GM10248 (cell line): ENCODE measurements around the gene GRIA1.
"Not testable (repeated sequence)": the region's sequence is repeated elsewhere in the genome, so short reads cannot be mapped to it uniquely, and the experiment has no call there.

Source experiments
- CTCF ChIA-PET: fragments of 300-600 bp; sonication (Branson Sonifier 250); formaldehyde crosslinking; extraction: SDS; loops from one replicate; lab custom pipeline; 2021; ENCODE audit warnings: antibody characterized with exemption; lab: Yijun Ruan, JAX
- POLR2A ChIA-PET: fragments of 350-650 bp; sonication (Branson Sonifier 250); formaldehyde crosslinking; extraction: SDS; loops from one replicate; lab custom pipeline; 2020; ENCODE audit warnings: antibody characterized with exemption; lab: Yijun Ruan, JAX
- DNase-seq: peaks from one replicate; pipeline ENCODE4 v3.0.0; 2012; ENCODE audit errors: extremely low spot score
- CTCF ChIP-seq: IDR thresholded peaks from 2 replicates; pipeline ENCODE4 v1.5.1; 2012; ENCODE audit warnings: mild to moderate bottlenecking, low read depth; ENCODE audit errors: extremely low read depth, missing control alignments, control extremely low read depth

Gene GRIA1

GRCh38 chr5:153860195-153860886, 369.9 kb downstream of the GRIA1 start:
- DNase-seq, result no peak
- ChIA-PET POLR2A (no interaction called here), CTCF (interaction anchor here (1.7 kb wide), 1 partner anchor 10 kb away, joined by 5 read pairs; no protein-coding TSS in a partner anchor)
- no peak for TF ChIP-seq CTCF

- POLR2A ChIA-PET, DNase-seq: not testable (repeated sequence)
- CTCF ChIA-PET, result interaction anchor here (1.0 kb wide), 1 partner anchor 10 kb away, joined by 3 read pairs; no protein-coding TSS in a partner anchor
Observed at GRCh38 chr5:153862906-153863305, 372.4 kb downstream of the GRIA1 start.
